GM12891 (cell line): ENCODE results near the gene SLCO2A1.

Experiments
- DNase-seq: peaks from one replicate; pipeline ENCODE4 v3.0.0; 2011; ENCODE audit warnings: low spot score; ENCODE audit not compliant: insufficient read length
- FAIRE-seq: peaks from 2 replicates; lab custom pipeline; 2011; peaks lifted over from hg19 to GRCh38; lab: Jason Lieb, UNC
- PAX5 ChIP-seq: IDR thresholded peaks from 2 replicates; pipeline ENCODE4 v1.6.1; 2011; ENCODE audit warnings: low read length, moderate library complexity, mild to moderate bottlenecking; ENCODE audit not compliant: insufficient read depth, severe bottlenecking
- POLR2A ChIP-seq: IDR thresholded peaks from 2 replicates; pipeline ENCODE4 v1.6.1; 2011; ENCODE audit warnings: low read depth, low read length, control low read depth
- POLR2AphosphoS5 ChIP-seq: IDR thresholded peaks from 2 replicates; pipeline ENCODE4 v1.6.1; 2011; ENCODE audit warnings: low read depth, low read length, control low read depth
- POU2F2 ChIP-seq: IDR thresholded peaks from 2 replicates; pipeline ENCODE4 v1.6.1; 2011; ENCODE audit warnings: low read depth, mild to moderate bottlenecking, control low read depth, low read length, moderate library complexity
- SPI1 ChIP-seq: IDR thresholded peaks from 2 replicates; pipeline ENCODE4 v1.6.1; 2011; ENCODE audit warnings: low read depth, low read length, control low read depth
- TAF1 ChIP-seq: IDR thresholded peaks from 2 replicates; pipeline ENCODE4 v1.6.1; 2011; ENCODE audit warnings: low read depth, low read length, control low read depth

The SLCO2A1 gene

GRCh38 chr3:133895208-133896001, 134.3 kb downstream of the SLCO2A1 start, which contains the start of gene RAB6B:
RAB6B (minus strand) TSS chr3:133895882; CDS start chr3:133895466, 416 bp downstream.
- TF ChIP-seq POLR2A (no peak), POU2F2 (no peak), TAF1 (no peak), POLR2AphosphoS5 (no peak), PAX5 (no peak), SPI1 (no peak)
- FAIRE-seq, result no peak
- DNase-seq, result peak; percentile 67

DNA sequence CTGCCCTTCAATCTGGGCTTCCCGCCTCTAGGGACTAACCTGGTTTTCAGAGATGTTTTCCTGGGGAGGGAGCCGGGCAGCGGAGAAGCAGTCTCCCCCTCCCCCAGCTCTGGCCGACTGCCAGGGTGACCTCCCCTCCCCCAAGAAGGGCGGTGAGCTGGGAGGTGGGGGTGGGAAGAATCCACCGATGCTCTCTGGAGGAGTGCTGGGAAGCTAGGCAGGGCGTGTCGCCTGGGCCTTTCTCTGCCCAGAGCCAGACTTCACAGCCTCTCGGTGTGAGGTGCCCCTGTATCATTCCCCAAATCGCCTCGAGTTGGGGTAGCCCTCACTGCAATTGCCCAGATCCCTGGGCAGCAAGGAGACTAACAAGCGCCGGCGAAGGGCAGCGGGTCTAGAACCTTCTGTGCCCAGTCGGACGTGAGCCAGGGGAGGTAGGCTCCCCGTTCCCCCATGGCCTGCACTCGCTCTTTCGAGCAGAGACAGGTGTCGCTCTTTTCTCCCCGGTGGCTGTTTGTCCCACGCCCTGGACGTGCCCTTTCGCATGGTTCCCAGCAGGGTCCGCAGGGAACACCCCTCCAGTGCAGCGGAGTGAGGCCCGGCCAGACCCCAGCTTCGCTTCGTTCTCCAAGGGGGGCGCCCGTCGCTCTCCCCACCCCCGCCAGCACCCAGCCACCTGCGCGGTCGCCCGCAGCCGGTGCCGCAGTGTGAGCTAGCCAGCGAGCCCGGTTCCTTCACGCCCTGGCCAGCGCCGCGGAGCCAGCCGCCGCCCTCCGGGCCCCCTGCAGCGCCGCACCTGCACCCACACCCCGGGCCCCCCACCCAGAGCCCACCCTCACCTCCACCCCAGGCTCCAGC, 135.1 kb downstream of the SLCO2A1 start:
- TF ChIP-seq TAF1, result no peak
- TF ChIP-seq POLR2AphosphoS5, result no peak
- TF ChIP-seq PAX5, result no peak
- TF ChIP-seq SPI1, result no peak
- no peak for TF ChIP-seq POLR2A
- TF ChIP-seq POU2F2, result no peak
- FAIRE-seq (no peak), DNase-seq (no peak)

DNA sequence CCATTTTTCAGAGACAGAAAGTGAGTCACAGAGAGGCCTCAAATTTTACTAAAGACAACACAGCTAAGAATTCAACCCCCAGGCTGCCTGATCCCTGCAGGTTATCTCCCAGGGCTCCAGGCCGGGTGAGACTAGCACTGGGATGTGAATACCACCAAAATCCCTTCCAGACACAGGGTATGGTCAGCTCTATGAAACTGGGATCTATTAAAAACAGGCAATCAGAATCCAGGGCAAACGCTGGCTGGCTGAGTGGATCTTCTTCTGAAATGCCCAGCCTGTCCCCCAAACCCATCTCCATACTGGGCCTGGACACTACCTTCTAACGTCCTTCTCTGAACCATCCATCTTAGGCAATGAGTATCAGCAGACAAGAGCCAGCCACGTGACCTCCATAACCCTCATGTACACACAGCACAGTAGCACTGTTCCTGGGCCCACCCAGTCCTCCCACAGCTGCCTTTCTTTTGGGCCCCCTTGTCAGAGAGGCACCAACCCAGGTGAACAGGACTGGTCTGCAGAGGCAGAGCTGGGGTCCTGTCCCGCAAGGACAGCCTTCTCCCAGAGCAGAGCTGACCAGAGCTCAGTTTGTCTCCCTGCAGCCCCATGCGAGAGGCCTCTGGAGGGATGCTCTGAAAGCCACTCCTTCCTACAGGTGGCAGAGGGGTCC, 135.9 kb downstream of the SLCO2A1 start:
- no peak for FAIRE-seq
- no peak for DNase-seq
- TF ChIP-seq POLR2AphosphoS5 (no peak), POLR2A (no peak), SPI1 (no peak), PAX5 (no peak), TAF1 (no peak), POU2F2 (no peak)

GRCh38 chr3:133892541-133893231, 137.0 kb downstream of the SLCO2A1 start:
- FAIRE-seq (no peak), DNase-seq (no peak)
- TF ChIP-seq TAF1 (no peak), SPI1 (no peak), POU2F2 (no peak), PAX5 (no peak), POLR2AphosphoS5 (no peak)

DNA sequence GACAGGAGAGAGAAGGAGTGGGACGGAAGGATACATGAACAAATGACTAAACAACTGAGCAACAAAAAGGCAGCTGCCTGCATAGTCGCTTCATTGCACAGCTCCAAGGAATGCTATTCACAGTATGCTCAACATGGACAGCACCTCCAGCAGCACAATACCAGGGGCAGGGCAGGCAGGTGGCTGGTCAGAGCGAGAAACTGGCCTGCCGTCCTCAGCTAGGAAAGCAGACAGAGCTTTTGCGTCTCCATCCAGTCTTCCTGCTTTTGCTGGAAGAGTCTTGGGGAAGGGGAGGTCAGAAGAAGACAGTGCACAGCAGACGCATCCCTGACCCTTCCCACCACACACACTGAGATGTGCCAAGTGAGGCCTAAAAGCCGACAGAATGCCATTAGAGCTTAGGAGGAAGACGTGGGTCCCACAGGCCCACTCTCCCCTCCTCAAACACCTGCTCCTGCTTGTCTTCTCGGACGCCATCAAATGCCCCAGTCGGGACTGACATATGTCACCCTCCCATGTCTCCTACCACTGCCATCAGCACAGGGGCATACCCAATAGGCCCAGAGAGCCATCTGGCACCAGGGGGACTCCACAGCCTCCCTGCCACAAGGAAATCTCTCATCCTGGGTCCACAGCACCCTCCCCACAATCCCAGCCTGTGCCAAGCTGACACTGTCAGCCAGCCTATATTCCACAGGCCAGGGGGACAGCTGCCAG, 137.9 kb downstream of the SLCO2A1 start:
- FAIRE-seq (no peak), DNase-seq (no peak)
- TF ChIP-seq PAX5, result no peak
- no peak for TF ChIP-seq POLR2A

- DNase-seq, result no peak
- no peak for FAIRE-seq
- TF ChIP-seq POLR2AphosphoS5, result no peak
- no peak for TF ChIP-seq PAX5
- TF ChIP-seq SPI1, result no peak
- TF ChIP-seq POLR2A, result no peak
- no peak for TF ChIP-seq POU2F2
- no peak for TF ChIP-seq TAF1
These were observed 138.6 kb downstream of the SLCO2A1 start for GRCh38 chr3:133890972-133891644.

DNA sequence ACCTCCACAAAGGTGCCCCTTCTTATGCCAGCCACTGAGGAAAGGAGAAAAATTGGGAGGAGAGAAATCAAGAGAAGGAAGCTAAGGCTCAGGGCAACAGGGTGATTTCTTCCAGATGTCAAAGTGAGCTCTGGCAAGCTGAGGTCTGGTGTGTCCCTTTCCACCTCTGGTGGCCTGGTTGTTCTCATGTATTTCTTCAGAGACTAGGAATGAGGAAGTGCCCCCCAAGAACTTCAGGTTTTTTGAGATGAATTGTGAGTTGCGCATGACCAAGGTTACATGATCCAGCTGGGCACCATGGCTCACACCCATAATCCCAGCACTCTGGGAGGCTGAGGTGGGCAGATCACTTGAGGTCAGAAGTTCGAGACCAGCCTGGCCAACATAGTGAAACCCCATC, 139.7 kb downstream of the SLCO2A1 start:
- FAIRE-seq (no peak), DNase-seq (no peak)
- TF ChIP-seq POLR2AphosphoS5, result no peak
- peak; percentile 59 for TF ChIP-seq SPI1
- no peak for TF ChIP-seq TAF1
- no peak for TF ChIP-seq POLR2A

- FAIRE-seq (no peak), DNase-seq (no peak)
- no peak for TF ChIP-seq POU2F2
- TF ChIP-seq POLR2A, result no peak
- TF ChIP-seq PAX5, result no peak
- no peak for TF ChIP-seq SPI1
- no peak for TF ChIP-seq TAF1
- TF ChIP-seq POLR2AphosphoS5, result no peak
These were observed 140.9 kb downstream of the SLCO2A1 start for GRCh38 chr3:133888726-133889340.
